ENCODE measurements around the gene WAS. TPM values are rescaled to one million over a fixed set of nuclear protein-coding genes. Genes with fewer than 3 reads are reported as not detected.

WAS gene
- total and polyA plus RNA-seq, 2 of the 8 experiments (the other 6 are each of a cell fraction or from before 2014, with no cell fraction given): 0.63 to 0.65 TPM

GRCh38 chrX:48726596-48726995 is 43.0 kb downstream of the WAS start:
- H3K79me2 ChIP-seq (ENCODE audit: control insufficient read depth in 1 of 2, insufficient read depth in 2 of 2, low read length in 2 of 2): no peaks in the 10 kb centered on the region
- FAIRE-seq: no peak
- no peak overlapping the region for H2AK5ac ChIP-seq (ENCODE audit: low read depth, low read length)
- H3K27ac ChIP-seq (ENCODE audit: low read depth, low read length): no peak overlapping the region
- no peak overlapping the region for H3K4me2 ChIP-seq (ENCODE audit: insufficient read depth in 1 of 2, low read depth in 2 of 2, low read length in 2 of 2)
- H4K20me1 ChIP-seq (replicated peaks in 1 of 2; ENCODE audit: control insufficient read depth in 1 of 2, insufficient read depth in 2 of 2, low read length in 2 of 2): no peaks in the 10 kb centered on the region
- H2BK15ac ChIP-seq (ENCODE audit: low read length): no peak overlapping the region
- no peaks in the 10 kb centered on the region; a peak in 1 of 7 replicates for H3K27me3 ChIP-seq (replicated peaks in 1 of 4; ENCODE audit: control insufficient read depth in 3 of 4, extremely low read depth in 1 of 4, insufficient read depth in 3 of 4, low read length in 3 of 4)
- H3K4me3 ChIP-seq (ENCODE audit: extremely low read depth in 1 of 4, insufficient read depth in 2 of 4, low read depth in 3 of 4, low read length in 4 of 4): no peak overlapping the region
- H4K91ac ChIP-seq (replicated peaks; ENCODE audit: insufficient read length, low read length): no peak overlapping the region
- H2BK20ac ChIP-seq (ENCODE audit: low read length): no peak overlapping the region
- WGBS, 2 experiments (ENCODE audit: extremely low coverage in 1 of 2, insufficient coverage in 1 of 2, insufficient read length in 1 of 2, insufficient replicate concordance in 2 of 2, low coverage in 1 of 2, low lambda C conversion rate in 2 of 2, missing lambda C conversion rate in 1 of 2): 96% methylated on average over 2 of the region's 2 CpGs; no CpG with 5 or more reads in 1 of the 2 experiments
- no peak for DNase-seq (ENCODE audit: low read depth in 1 of 2, low spot score in 2 of 2)
- H2BK5ac ChIP-seq (ENCODE audit: low read depth, low read length): no peak overlapping the region
- H3K23ac ChIP-seq (ENCODE audit: insufficient read length): no peak overlapping the region
- no peak overlapping the region for H2BK12ac ChIP-seq (ENCODE audit: low read depth, low read length)
- ChIA-PET POLR2A (ENCODE audit: partially characterized antibody) (no interaction called here), CTCF (ENCODE audit: partially characterized antibody) (no interaction called here)
- no peak overlapping the region for H2AFZ ChIP-seq (ENCODE audit: low read length)
- H3K79me1 ChIP-seq (ENCODE audit: low read depth, low read length): no peaks in the 10 kb centered on the region
- H3K4ac ChIP-seq (replicated peaks; ENCODE audit: insufficient read length, low read depth, low read length): no peak overlapping the region
- no peaks in the 10 kb centered on the region for H3K36me3 ChIP-seq (ENCODE audit: control insufficient read depth in 2 of 4, insufficient read depth in 4 of 4, low read length in 3 of 4)
- no peaks in the 10 kb centered on the region for H3K4me1 ChIP-seq (replicated peaks in 1 of 4; ENCODE audit: control insufficient read depth in 3 of 4, insufficient read depth in 4 of 4, low read length in 3 of 4)
- no peak overlapping the region for H4K5ac ChIP-seq (ENCODE audit: insufficient read length, low read depth, low read length)
- H3K18ac ChIP-seq (ENCODE audit: extremely low read depth, low read length): no peak overlapping the region
- H3K56ac ChIP-seq (replicated peaks; ENCODE audit: insufficient read length, low read depth, low read length): no peak overlapping the region
- no peak overlapping the region for H2BK120ac ChIP-seq (replicated peaks; ENCODE audit: low read depth, low read length)
- no peaks in the 10 kb centered on the region for H3K9me3 ChIP-seq (ENCODE audit: insufficient read depth in 2 of 2, low read depth in 1 of 2, low read length in 1 of 2)
- H3K9ac ChIP-seq (replicated peaks in 1 of 4; ENCODE audit: extremely low read depth in 1 of 4, low read depth in 3 of 4, low read length in 3 of 4): no peak overlapping the region
- no peak overlapping the region for H3K14ac ChIP-seq (ENCODE audit: insufficient read length)
- no peaks in the 10 kb centered on the region for H3K23me2 ChIP-seq (ENCODE audit: low read depth, low read length)
- no peak overlapping the region for H4K8ac ChIP-seq (ENCODE audit: extremely low read depth, insufficient read depth, low read length)
- no peak for TF ChIP-seq RFX5 (IDR thresholded peaks at IDR 0.05; ENCODE audit: borderline replicate concordance, low read depth, low read length)
- no peak for TF ChIP-seq RBBP5 (IDR thresholded peaks at IDR 0.05; ENCODE audit: borderline replicate concordance, low read depth, low read length)
- no peak for TF ChIP-seq MAX (IDR thresholded peaks at IDR 0.05)
- no peak for TF ChIP-seq SUZ12 (IDR thresholded peaks at IDR 0.05; ENCODE audit: low read length)
- no peak for TF ChIP-seq RAD21 (IDR thresholded peaks at IDR 0.05 in 1 of 2, conservative IDR thresholded peaks at IDR 0.05 in 1 of 2; ENCODE audit: low read depth in 2 of 2, low read length in 2 of 2)
- no peak for TF ChIP-seq SIX5 (IDR thresholded peaks at IDR 0.05; ENCODE audit: low read depth, low read length)
- TF ChIP-seq BACH1 (IDR thresholded peaks at IDR 0.05; ENCODE audit: low read length): no peak
- no peak for TF ChIP-seq FOSL1 (IDR thresholded peaks at IDR 0.05; ENCODE audit: insufficient read depth, low read depth, low read length)
- TF ChIP-seq POLR2AphosphoS5 (IDR thresholded peaks at IDR 0.05; ENCODE audit: low read depth, low read length): no peak
- TF ChIP-seq, protein P1, sequence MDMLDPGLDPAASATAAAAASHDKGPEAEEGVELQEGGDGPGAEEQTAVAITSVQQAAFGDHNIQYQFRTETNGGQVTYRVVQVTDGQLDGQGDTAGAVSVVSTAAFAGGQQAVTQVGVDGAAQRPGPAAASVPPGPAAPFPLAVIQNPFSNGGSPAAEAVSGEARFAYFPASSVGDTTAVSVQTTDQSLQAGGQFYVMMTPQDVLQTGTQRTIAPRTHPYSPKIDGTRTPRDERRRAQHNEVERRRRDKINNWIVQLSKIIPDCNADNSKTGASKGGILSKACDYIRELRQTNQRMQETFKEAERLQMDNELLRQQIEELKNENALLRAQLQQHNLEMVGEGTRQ (IDR thresholded peaks at IDR 0.05; ENCODE audit: low read length): no peak
- TF ChIP-seq NANOG (IDR thresholded peaks at IDR 0.05; ENCODE audit: insufficient read depth, low read depth, low read length, poor library complexity, severe bottlenecking): no peak
- no peak for TF ChIP-seq BRCA1 (IDR thresholded peaks at IDR 0.05; ENCODE audit: low read depth, low read length)

All from H1 (cell line).